Measurements from ENCODE around the gene RAB8B. TPM values are rescaled to one million over a fixed set of nuclear protein-coding genes. Genes with fewer than 3 reads are reported as not detected.

Gene RAB8B
- total RNA-seq, 1 experiment from 2014 or later = 11.7 TPM

- Mint-ChIP-seq H3K36me3 (ENCODE audit: insufficient read depth, unreplicated experiment) (no peaks in the 10 kb centered on the region), H3K27me3 (ENCODE audit: insufficient read depth, unreplicated experiment) (no peaks in the 10 kb centered on the region), H3K4me3 (ENCODE audit: unreplicated experiment) (no peak overlapping the region), H3K9me3 (ENCODE audit: unreplicated experiment) (no peaks in the 10 kb centered on the region), H3K27ac (ENCODE audit: low read depth, unreplicated experiment) (no peak overlapping the region), H3K4me1 (ENCODE audit: insufficient read depth, unreplicated experiment) (peaks cover 28% of the 10 kb centered on the region)
- CTCF ChIA-PET = interaction anchor here (0.6 to 1.1 kb wide), 3 partner anchors 11 to 815 kb away, joined by 3 to 4 read pairs (median 3); no protein-coding TSS in a partner anchor
- POLR2A ChIA-PET = interaction anchor here (1.4 to 4.4 kb wide), 7 partner anchors 11 to 57 kb away, joined by 3 to 24 read pairs (median 7); partner anchors contain the start of gene RPS27L
- intact Hi-C loops (cut with micrococcal nuclease) = no loop called here
- DNase-seq (ENCODE audit: unreplicated experiment) = no peak
- no TSS peak for BruUV-seq (replicated peaks)
- no peak for TF ChIP-seq CTCF (IDR thresholded peaks at IDR 0.05; ENCODE audit: unreplicated experiment)
These were observed 2.7 kb downstream of the RAB8B start for GRCh38 chr15:63191895-63192618.

- CTCF ChIA-PET = interaction anchor here (1.1 kb wide), 1 partner anchor 10 kb away, joined by 4 read pairs; no protein-coding TSS in a partner anchor
- POLR2A ChIA-PET = interaction anchor here (1.3 to 4.4 kb wide), 4 partner anchors 11 to 47 kb away, joined by 3 to 24 read pairs (median 8); partner anchors contain the start of gene RPS27L
- BruUV-seq (replicated peaks) = no TSS peak
These were observed 3.3 kb downstream of the RAB8B start for GRCh38 chr15:63192619-63193206.

GRCh38 chr15:63194302-63194701 lies 4.9 kb downstream of the RAB8B start:
- BruUV-seq (replicated peaks) = no TSS peak
- intact Hi-C loops (cut with micrococcal nuclease) = no loop called here
- Mint-ChIP-seq H3K4me3 (ENCODE audit: unreplicated experiment) (no peak overlapping the region), H3K9me3 (ENCODE audit: unreplicated experiment) (no peaks in the 10 kb centered on the region), H3K27ac (ENCODE audit: low read depth, unreplicated experiment) (no peak overlapping the region), H3K36me3 (ENCODE audit: insufficient read depth, unreplicated experiment) (no peaks in the 10 kb centered on the region), H3K27me3 (ENCODE audit: insufficient read depth, unreplicated experiment) (no peaks in the 10 kb centered on the region), H3K4me1 (ENCODE audit: insufficient read depth, unreplicated experiment) (peaks cover 28% of the 10 kb centered on the region)
- POLR2A ChIA-PET = interaction anchor here (0.7 to 4.4 kb wide), 5 partner anchors 8 to 369 kb away, joined by 3 to 24 read pairs (median 4); partner anchors contain the start of gene RPS27L
- no peak for TF ChIP-seq CTCF (IDR thresholded peaks at IDR 0.05; ENCODE audit: unreplicated experiment)
- CTCF ChIA-PET = no interaction called here
- DNase-seq (ENCODE audit: unreplicated experiment) = no peak

More at GRCh38 chr15:63192619-63193206, 3.3 kb downstream of the RAB8B start:
- intact Hi-C loops (cut with micrococcal nuclease) = no loop called here
- no peak for DNase-seq (ENCODE audit: unreplicated experiment)
- Mint-ChIP-seq H3K27me3 (ENCODE audit: insufficient read depth, unreplicated experiment) (no peaks in the 10 kb centered on the region), H3K4me1 (ENCODE audit: insufficient read depth, unreplicated experiment) (peaks cover 28% of the 10 kb centered on the region), H3K36me3 (ENCODE audit: insufficient read depth, unreplicated experiment) (no peaks in the 10 kb centered on the region), H3K9me3 (ENCODE audit: unreplicated experiment) (no peaks in the 10 kb centered on the region), H3K4me3 (ENCODE audit: unreplicated experiment) (no peak overlapping the region), H3K27ac (ENCODE audit: low read depth, unreplicated experiment) (no peak overlapping the region)
- no peak for TF ChIP-seq CTCF (IDR thresholded peaks at IDR 0.05; ENCODE audit: unreplicated experiment)

GRCh38 chr15:63194880-63195568 lies 5.6 kb downstream of the RAB8B start:
- POLR2A ChIA-PET = interaction anchor here (0.7 to 4.4 kb wide), 5 partner anchors 9 to 368 kb away, joined by 3 to 24 read pairs (median 3); partner anchors contain the start of gene RPS27L
- H3K4me1 Mint-ChIP-seq (ENCODE audit: insufficient read depth, unreplicated experiment) = peaks cover 26% of the 10 kb centered on the region
- DNase-seq (ENCODE audit: unreplicated experiment) = no peak
- no peak overlapping the region for H3K27ac Mint-ChIP-seq (ENCODE audit: low read depth, unreplicated experiment)
- intact Hi-C loops (cut with micrococcal nuclease) = no loop called here
- no peak overlapping the region for H3K4me3 Mint-ChIP-seq (ENCODE audit: unreplicated experiment)
- no peaks in the 10 kb centered on the region for H3K27me3 Mint-ChIP-seq (ENCODE audit: insufficient read depth, unreplicated experiment)
- no peaks in the 10 kb centered on the region for H3K9me3 Mint-ChIP-seq (ENCODE audit: unreplicated experiment)
- BruUV-seq (replicated peaks) = no TSS peak
- no peaks in the 10 kb centered on the region for H3K36me3 Mint-ChIP-seq (ENCODE audit: insufficient read depth, unreplicated experiment)
- no peak for TF ChIP-seq CTCF (IDR thresholded peaks at IDR 0.05; ENCODE audit: unreplicated experiment)
- CTCF ChIA-PET = no interaction called here
